Duodenal mucosa (tissue), 2 donors: ENCODE data around the gene RHOB.
"Not testable (repeated sequence)": the region's sequence is repeated elsewhere in the genome, so short reads cannot be mapped to it uniquely, and the experiment has no call there.

Experiments used
- H3K27ac ChIP-seq: one replicate; pipeline ENCODE4 v1.7.0; 2013; ENCODE audit warnings: low read depth, low read length
- H3K27me3 ChIP-seq, 2 donors: one replicate each; pipeline ENCODE4 v1.7.0; 2013; ENCODE audit warnings: low read length in 2 of 2, control low read depth in 1 of 2; ENCODE audit not compliant: insufficient read depth in 2 of 2, control insufficient read depth in 1 of 2
- H3K36me3 ChIP-seq, 2 donors: one replicate each; pipeline ENCODE4 v1.7.0; 2013; ENCODE audit warnings: low read length in 2 of 2, control low read depth in 1 of 2; ENCODE audit not compliant: insufficient read depth in 2 of 2, control insufficient read depth in 1 of 2
- H3K4me1 ChIP-seq, 2 donors: one replicate each; pipeline ENCODE4 v1.7.0; 2013; ENCODE audit warnings: low read length in 2 of 2, control low read depth in 1 of 2; ENCODE audit not compliant: insufficient read depth in 2 of 2, control insufficient read depth in 1 of 2
- H3K4me3 ChIP-seq, 2 donors: one replicate each; pipeline ENCODE4 v1.7.0; 2013; ENCODE audit warnings: low read length in 2 of 2, low read depth in 1 of 2
- H3K9ac ChIP-seq, 2 donors: one replicate each; pipeline ENCODE4 v1.7.0; 2013; ENCODE audit warnings: low read length in 2 of 2, low read depth in 1 of 2
- H3K9me3 ChIP-seq, 2 donors: one replicate each; pipeline ENCODE4 v1.7.0; 2013; ENCODE audit warnings: low read length in 2 of 2, control low read depth in 1 of 2; ENCODE audit not compliant: control insufficient read depth in 1 of 2

The RHOB gene

GRCh38 chr2:20429528-20429927, 17.3 kb upstream of the RHOB start:
- H3K36me3 ChIP-seq = no peaks in the 10 kb centered on the region
- H3K4me3 ChIP-seq = no peak overlapping the region
- no peaks in the 10 kb centered on the region for H3K27me3 ChIP-seq
- no peak overlapping the region for H3K27ac ChIP-seq
- H3K9me3 ChIP-seq = no peaks in the 10 kb centered on the region
- no peak overlapping the region for H3K9ac ChIP-seq
- peaks cover 14 to 19% of the 10 kb centered on the region in 2 donors for H3K4me1 ChIP-seq

GRCh38 chr2:20430035-20430434, 16.8 kb upstream of the RHOB start:
- Histone ChIP-seq H3K9me3 (no peaks in the 10 kb centered on the region), H3K27ac (no peak overlapping the region), H3K36me3 (no peaks in the 10 kb centered on the region), H3K27me3 (no peaks in the 10 kb centered on the region), H3K9ac (no peak overlapping the region), H3K4me1 (peaks cover 9 to 14% of the 10 kb centered on the region in 2 donors), H3K4me3 (no peak overlapping the region)

GRCh38 chr2:20430461-20431300, 16.2 kb upstream of the RHOB start:
- Histone ChIP-seq H3K4me3 (no peak overlapping the region), H3K27ac (no peak overlapping the region)

GRCh38 chr2:20431301-20431698, 15.6 kb upstream of the RHOB start:
- Histone ChIP-seq H3K27me3 (no peaks in the 10 kb centered on the region), H3K36me3 (no peaks in the 10 kb centered on the region), H3K4me1 (peaks cover 4 to 9% of the 10 kb centered on the region in 2 donors), H3K27ac (no peak overlapping the region), H3K9ac (no peak overlapping the region), H3K4me3 (no peak overlapping the region), H3K9me3 (no peaks in the 10 kb centered on the region)

More at GRCh38 chr2:20430461-20431300, 16.2 kb upstream of the RHOB start:
- Histone ChIP-seq H3K27me3 (no peaks in the 10 kb centered on the region), H3K9me3 (no peaks in the 10 kb centered on the region), H3K36me3 (no peaks in the 10 kb centered on the region), H3K9ac (no peak overlapping the region), H3K4me1 (peaks cover 4 to 9% of the 10 kb centered on the region in 2 donors)

- H3K9me3 ChIP-seq = no peaks in the 10 kb centered on the region
- no peak overlapping the region for H3K9ac ChIP-seq
- no peak overlapping the region for H3K27ac ChIP-seq
- H3K27me3 ChIP-seq = peaks cover 0 to 3% of the 10 kb centered on the region in 2 donors
- no peak overlapping the region for H3K4me3 ChIP-seq
- H3K4me1 ChIP-seq = peaks cover 4 to 9% of the 10 kb centered on the region in 2 donors
- no peaks in the 10 kb centered on the region for H3K36me3 ChIP-seq
Measured at GRCh38 chr2:20431772-20432171, 15.1 kb upstream of the RHOB start.

GRCh38 chr2:20432714-20433113, 14.2 kb upstream of the RHOB start:
- Histone ChIP-seq H3K9me3 (no peaks in the 10 kb centered on the region), H3K4me3 (no peak overlapping the region), H3K4me1 (peaks cover 4 to 9% of the 10 kb centered on the region in 2 donors), H3K36me3 (no peaks in the 10 kb centered on the region), H3K27ac (no peak overlapping the region), H3K27me3 (peaks cover 0 to 3% of the 10 kb centered on the region in 2 donors), H3K9ac (no peak overlapping the region)

- Histone ChIP-seq H3K9ac (no peak overlapping the region), H3K36me3 (no peaks in the 10 kb centered on the region), H3K27me3 (peaks cover 0 to 3% of the 10 kb centered on the region in 2 donors), H3K4me3 (no peak overlapping the region), H3K27ac (no peak overlapping the region), H3K9me3 (no peaks in the 10 kb centered on the region), H3K4me1 (peaks cover 6 to 12% of the 10 kb centered on the region in 2 donors)
Measured at GRCh38 chr2:20433249-20433648, 13.6 kb upstream of the RHOB start.

GRCh38 chr2:20433946-20434553, 12.8 kb upstream of the RHOB start:
- Histone ChIP-seq H3K36me3 (no peaks in the 10 kb centered on the region), H3K9me3 (no peaks in the 10 kb centered on the region), H3K27ac (no peak overlapping the region)

GRCh38 chr2:20434588-20435294, 12.1 kb upstream of the RHOB start:
- Histone ChIP-seq H3K4me3 (no peak overlapping the region), H3K9ac (no peak overlapping the region), H3K9me3 (no peaks in the 10 kb centered on the region), H3K36me3 (no peaks in the 10 kb centered on the region), H3K27ac (no peak overlapping the region), H3K4me1 (peaks cover 9 to 13% of the 10 kb centered on the region in 2 donors), H3K27me3 (peaks cover 0 to 3% of the 10 kb centered on the region in 2 donors)

More at GRCh38 chr2:20433946-20434553, 12.8 kb upstream of the RHOB start:
- no peak overlapping the region for H3K9ac ChIP-seq
- H3K4me3 ChIP-seq = no peak overlapping the region
- H3K27me3 ChIP-seq = peaks cover 0 to 3% of the 10 kb centered on the region in 2 donors
- peaks cover 9 to 18% of the 10 kb centered on the region in 2 donors for H3K4me1 ChIP-seq

GRCh38 chr2:20435456-20435855, 11.4 kb upstream of the RHOB start:
- H3K4me1 ChIP-seq, H3K9me3 ChIP-seq, H3K27ac ChIP-seq, H3K4me3 ChIP-seq, H3K9ac ChIP-seq, H3K36me3 ChIP-seq, H3K27me3 ChIP-seq: not testable (repeated sequence)
